ENCODE measurements around the gene CNOT6L. TPM values are rescaled to one million over a fixed set of nuclear protein-coding genes. Genes with fewer than 3 reads are reported as not detected.

Gene CNOT6L
- total and polyA plus RNA-seq, 4 donors: 4.4 to 17.7 (median 10.5) TPM

DNA sequence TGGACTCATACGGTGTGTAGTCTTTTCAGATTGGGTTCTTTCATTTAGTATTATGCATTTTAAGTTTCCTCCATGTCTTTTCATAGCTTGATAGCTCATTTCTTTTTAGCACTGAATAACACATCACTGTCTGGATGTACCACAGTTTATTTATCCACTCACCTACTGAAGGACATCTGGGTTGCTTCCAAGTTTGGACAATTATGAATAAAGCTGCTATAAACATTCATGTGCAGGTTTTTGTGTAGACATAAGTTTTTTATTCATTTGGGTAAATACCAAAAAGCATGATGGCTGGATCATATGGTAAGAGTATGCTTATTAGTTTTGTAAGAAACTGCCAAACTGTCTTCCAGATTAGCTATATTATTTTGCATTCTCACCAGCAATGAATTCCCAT is 29.0 kb downstream of the CNOT6L start:
- Histone ChIP-seq H3K4me3 (ENCODE audit: low read depth in 1 of 3, low read length in 3 of 3) (no peak overlapping the region), H3K36me3 (ENCODE audit: control insufficient read depth in 4 of 4, insufficient read depth in 3 of 4, low read depth in 1 of 4, low read length in 3 of 4) (no peaks in the 10 kb centered on the region), H3K27ac (ENCODE audit: low read depth in 1 of 2, low read length in 2 of 2) (no peak overlapping the region), H3K9ac (ENCODE audit: low read depth in 1 of 2, low read length in 2 of 2) (no peak overlapping the region), H3K9me3 (ENCODE audit: control insufficient read depth in 4 of 4, low read length in 3 of 4) (no peaks in the 10 kb centered on the region), H3K4me1 (ENCODE audit: control insufficient read depth in 4 of 4, insufficient read depth in 4 of 4, low read length in 3 of 4) (peaks cover 0 to 8% (median 2%) of the 10 kb centered on the region in 4 donors), H3K27me3 (ENCODE audit: control insufficient read depth in 4 of 4, insufficient read depth in 4 of 4, low read length in 3 of 4) (no peaks in the 10 kb centered on the region)
- TF ChIP-seq RXRA (IDR thresholded peaks at IDR 0.05): no peak
- TF ChIP-seq, protein P1, sequence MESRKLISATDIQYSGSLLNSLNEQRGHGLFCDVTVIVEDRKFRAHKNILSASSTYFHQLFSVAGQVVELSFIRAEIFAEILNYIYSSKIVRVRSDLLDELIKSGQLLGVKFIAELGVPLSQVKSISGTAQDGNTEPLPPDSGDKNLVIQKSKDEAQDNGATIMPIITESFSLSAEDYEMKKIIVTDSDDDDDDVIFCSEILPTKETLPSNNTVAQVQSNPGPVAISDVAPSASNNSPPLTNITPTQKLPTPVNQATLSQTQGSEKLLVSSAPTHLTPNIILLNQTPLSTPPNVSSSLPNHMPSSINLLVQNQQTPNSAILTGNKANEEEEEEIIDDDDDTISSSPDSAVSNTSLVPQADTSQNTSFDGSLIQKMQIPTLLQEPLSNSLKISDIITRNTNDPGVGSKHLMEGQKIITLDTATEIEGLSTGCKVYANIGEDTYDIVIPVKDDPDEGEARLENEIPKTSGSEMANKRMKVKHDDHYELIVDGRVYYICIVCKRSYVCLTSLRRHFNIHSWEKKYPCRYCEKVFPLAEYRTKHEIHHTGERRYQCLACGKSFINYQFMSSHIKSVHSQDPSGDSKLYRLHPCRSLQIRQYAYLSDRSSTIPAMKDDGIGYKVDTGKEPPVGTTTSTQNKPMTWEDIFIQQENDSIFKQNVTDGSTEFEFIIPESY (IDR thresholded peaks at IDR 0.05): no peak
- TF ChIP-seq FOXA1 (IDR thresholded peaks at IDR 0.05): no peak
- TF ChIP-seq HNF4G (IDR thresholded peaks at IDR 0.05): no peak
- 93% methylated on average over 1 of the region's 1 CpG for WGBS
- no peak for DNase-seq (ENCODE audit: low spot score)

DNA sequence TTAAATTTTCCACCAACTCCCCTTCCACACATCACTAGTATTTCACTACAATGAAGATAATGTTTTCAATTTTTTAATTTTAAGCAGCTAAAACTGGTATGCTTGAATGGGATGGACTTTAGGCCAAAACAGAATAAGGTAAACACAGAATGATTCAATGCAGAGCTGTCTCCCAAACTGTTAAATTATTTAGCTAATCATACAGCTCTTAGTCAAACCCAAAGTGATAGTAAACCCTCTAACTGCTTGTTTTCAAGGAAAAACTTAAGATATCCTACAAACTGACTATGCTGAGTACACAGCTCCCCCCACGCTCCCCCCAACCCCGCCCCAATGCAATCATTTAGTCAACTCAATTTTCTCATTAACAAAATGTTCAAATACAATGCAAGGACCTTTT is 30.2 kb downstream of the CNOT6L start:
- TF ChIP-seq, protein P2, sequence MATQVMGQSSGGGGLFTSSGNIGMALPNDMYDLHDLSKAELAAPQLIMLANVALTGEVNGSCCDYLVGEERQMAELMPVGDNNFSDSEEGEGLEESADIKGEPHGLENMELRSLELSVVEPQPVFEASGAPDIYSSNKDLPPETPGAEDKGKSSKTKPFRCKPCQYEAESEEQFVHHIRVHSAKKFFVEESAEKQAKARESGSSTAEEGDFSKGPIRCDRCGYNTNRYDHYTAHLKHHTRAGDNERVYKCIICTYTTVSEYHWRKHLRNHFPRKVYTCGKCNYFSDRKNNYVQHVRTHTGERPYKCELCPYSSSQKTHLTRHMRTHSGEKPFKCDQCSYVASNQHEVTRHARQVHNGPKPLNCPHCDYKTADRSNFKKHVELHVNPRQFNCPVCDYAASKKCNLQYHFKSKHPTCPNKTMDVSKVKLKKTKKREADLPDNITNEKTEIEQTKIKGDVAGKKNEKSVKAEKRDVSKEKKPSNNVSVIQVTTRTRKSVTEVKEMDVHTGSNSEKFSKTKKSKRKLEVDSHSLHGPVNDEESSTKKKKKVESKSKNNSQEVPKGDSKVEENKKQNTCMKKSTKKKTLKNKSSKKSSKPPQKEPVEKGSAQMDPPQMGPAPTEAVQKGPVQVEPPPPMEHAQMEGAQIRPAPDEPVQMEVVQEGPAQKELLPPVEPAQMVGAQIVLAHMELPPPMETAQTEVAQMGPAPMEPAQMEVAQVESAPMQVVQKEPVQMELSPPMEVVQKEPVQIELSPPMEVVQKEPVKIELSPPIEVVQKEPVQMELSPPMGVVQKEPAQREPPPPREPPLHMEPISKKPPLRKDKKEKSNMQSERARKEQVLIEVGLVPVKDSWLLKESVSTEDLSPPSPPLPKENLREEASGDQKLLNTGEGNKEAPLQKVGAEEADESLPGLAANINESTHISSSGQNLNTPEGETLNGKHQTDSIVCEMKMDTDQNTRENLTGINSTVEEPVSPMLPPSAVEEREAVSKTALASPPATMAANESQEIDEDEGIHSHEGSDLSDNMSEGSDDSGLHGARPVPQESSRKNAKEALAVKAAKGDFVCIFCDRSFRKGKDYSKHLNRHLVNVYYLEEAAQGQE (IDR thresholded peaks at IDR 0.05): no peak
- TF ChIP-seq, protein P3, sequence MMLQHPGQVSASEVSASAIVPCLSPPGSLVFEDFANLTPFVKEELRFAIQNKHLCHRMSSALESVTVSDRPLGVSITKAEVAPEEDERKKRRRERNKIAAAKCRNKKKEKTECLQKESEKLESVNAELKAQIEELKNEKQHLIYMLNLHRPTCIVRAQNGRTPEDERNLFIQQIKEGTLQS (IDR thresholded peaks at IDR 0.05): no peak
- TF ChIP-seq, protein P1 (IDR thresholded peaks at IDR 0.05): no peak
- no peak for TF ChIP-seq EGR1 (IDR thresholded peaks at IDR 0.05; ENCODE audit: low read depth in 2 of 2)
- TF ChIP-seq JUND (IDR thresholded peaks at IDR 0.05): no peak
- TF ChIP-seq, protein P4, sequence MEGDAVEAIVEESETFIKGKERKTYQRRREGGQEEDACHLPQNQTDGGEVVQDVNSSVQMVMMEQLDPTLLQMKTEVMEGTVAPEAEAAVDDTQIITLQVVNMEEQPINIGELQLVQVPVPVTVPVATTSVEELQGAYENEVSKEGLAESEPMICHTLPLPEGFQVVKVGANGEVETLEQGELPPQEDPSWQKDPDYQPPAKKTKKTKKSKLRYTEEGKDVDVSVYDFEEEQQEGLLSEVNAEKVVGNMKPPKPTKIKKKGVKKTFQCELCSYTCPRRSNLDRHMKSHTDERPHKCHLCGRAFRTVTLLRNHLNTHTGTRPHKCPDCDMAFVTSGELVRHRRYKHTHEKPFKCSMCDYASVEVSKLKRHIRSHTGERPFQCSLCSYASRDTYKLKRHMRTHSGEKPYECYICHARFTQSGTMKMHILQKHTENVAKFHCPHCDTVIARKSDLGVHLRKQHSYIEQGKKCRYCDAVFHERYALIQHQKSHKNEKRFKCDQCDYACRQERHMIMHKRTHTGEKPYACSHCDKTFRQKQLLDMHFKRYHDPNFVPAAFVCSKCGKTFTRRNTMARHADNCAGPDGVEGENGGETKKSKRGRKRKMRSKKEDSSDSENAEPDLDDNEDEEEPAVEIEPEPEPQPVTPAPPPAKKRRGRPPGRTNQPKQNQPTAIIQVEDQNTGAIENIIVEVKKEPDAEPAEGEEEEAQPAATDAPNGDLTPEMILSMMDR (IDR thresholded peaks at IDR 0.05; ENCODE audit: low read depth, low read length, missing input control): no peak
- no peak for TF ChIP-seq NR2F2 (IDR thresholded peaks at IDR 0.05)
- no peak for TF ChIP-seq FOXA2 (IDR thresholded peaks at IDR 0.05)
- no peak for TF ChIP-seq RAD21 (IDR thresholded peaks at IDR 0.05)
- TF ChIP-seq FOXA1 (IDR thresholded peaks at IDR 0.05): no peak
- no peak for TF ChIP-seq GABPA (IDR thresholded peaks at IDR 0.05 in 1 of 2, conservative IDR thresholded peaks at IDR 0.05 in 1 of 2)
- no peak for TF ChIP-seq TAF1 (conservative IDR thresholded peaks at IDR 0.05)
- no peak for TF ChIP-seq HNF4G (IDR thresholded peaks at IDR 0.05)
- TF ChIP-seq SP1 (IDR thresholded peaks at IDR 0.05): no peak
- no peak for TF ChIP-seq HNF4A (conservative IDR thresholded peaks at IDR 0.05)
- TF ChIP-seq RXRA (IDR thresholded peaks at IDR 0.05): no peak
- WGBS: 90% methylated on average over 2 of the region's 2 CpGs
- Histone ChIP-seq H3K4me3 (ENCODE audit: low read depth in 1 of 3, low read length in 3 of 3) (no peak overlapping the region), H3K27ac (ENCODE audit: low read depth in 1 of 2, low read length in 2 of 2) (no peak overlapping the region), H3K27me3 (ENCODE audit: control insufficient read depth in 4 of 4, insufficient read depth in 4 of 4, low read length in 3 of 4) (no peaks in the 10 kb centered on the region), H3K9me3 (ENCODE audit: control insufficient read depth in 4 of 4, low read length in 3 of 4) (no peaks in the 10 kb centered on the region), H3K36me3 (ENCODE audit: control insufficient read depth in 4 of 4, insufficient read depth in 3 of 4, low read depth in 1 of 4, low read length in 3 of 4) (no peaks in the 10 kb centered on the region), H3K9ac (ENCODE audit: low read depth in 1 of 2, low read length in 2 of 2) (no peak overlapping the region), H3K4me1 (ENCODE audit: control insufficient read depth in 4 of 4, insufficient read depth in 4 of 4, low read length in 3 of 4) (peaks cover 0 to 10% (median 2%) of the 10 kb centered on the region in 4 donors)
- no peak for DNase-seq (ENCODE audit: low spot score)

All from liver (tissue), 9 donors.